Posterior cingulate gyrus (tissue), 11 donors: ENCODE data around the gene CECR2.
A peak's percentile ranks its signal among the peaks of the same experiment; 100 is the strongest.

ENCODE experiments used
- DNase-seq, 10 donors: peaks; one replicate each; pipeline versions ENCODE4 v3.0.0 to v3.0.0-alpha.2; 2020 to 2021; ENCODE audit warnings: mixed read lengths in 3 of 10
- intact Hi-C: fragments of 100-400 bp; cut with DNase I; formaldehyde crosslinking; loops from one replicate; pipeline ENCODE4 v1.15.1; 2023

Gene CECR2

GRCh38 chr22:17369439-17370025, at the start of gene CECR2:
CECR2 (plus strand) TSS chr22:17369460; CDS start chr22:17369784, 324 bp downstream.
- intact Hi-C loops: loop anchor here (5.0 to 10.0 kb wide), 2 partner anchors 68 to 205 kb away; no protein-coding TSS in a partner anchor
- peak in 7 of 10 donors; percentile 11 to 86 (median 33) for DNase-seq

DNA sequence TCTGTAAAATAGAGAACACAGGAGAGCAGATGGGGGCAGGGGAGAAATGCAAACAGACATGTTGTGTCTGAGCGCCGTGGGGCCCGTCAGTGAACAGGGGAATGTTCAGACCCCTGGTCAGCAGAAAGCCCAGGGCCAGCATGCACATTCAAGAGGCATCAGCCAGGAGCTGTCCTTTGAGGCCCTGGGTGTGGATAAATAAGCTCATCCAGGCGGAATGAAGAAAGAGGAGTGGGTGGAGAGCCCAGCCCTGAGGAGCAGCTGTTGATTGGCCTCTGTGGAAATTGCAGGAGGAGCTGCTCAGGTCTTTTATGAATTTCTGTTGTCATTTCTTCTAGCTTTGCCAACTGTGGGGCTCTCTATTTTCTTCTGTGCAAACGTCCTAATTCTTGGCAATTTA, 49.7 kb upstream of the CECR2 start:
- intact Hi-C loops: no loop called here
- DNase-seq: peak in 1 of 10 donors; percentile 20

- intact Hi-C loops: no loop called here
- DNase-seq: no peak
Measured at GRCh38 chr22:17322511-17322910, 46.7 kb upstream of the CECR2 start.

DNA sequence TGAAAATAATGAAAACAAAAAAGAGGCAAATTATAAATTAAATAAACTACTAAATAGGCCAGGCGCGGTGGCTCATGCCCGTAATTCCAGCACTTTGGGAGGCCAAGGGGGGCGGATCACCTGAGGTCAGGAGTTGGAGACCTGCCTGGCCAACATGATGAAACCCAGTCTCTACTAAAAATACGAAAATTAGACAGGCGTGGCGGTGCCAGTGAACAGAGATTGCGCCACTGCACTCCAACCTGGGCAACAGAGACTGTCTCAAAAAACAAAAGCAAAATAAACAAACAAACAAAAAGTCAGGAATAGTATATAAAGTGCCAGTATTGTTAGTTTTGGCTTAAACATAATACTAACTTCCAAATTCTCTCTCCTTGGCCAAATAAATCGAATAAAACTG, 37.6 kb upstream of the CECR2 start:
- intact Hi-C loops: no loop called here
- DNase-seq: no peak

DNA sequence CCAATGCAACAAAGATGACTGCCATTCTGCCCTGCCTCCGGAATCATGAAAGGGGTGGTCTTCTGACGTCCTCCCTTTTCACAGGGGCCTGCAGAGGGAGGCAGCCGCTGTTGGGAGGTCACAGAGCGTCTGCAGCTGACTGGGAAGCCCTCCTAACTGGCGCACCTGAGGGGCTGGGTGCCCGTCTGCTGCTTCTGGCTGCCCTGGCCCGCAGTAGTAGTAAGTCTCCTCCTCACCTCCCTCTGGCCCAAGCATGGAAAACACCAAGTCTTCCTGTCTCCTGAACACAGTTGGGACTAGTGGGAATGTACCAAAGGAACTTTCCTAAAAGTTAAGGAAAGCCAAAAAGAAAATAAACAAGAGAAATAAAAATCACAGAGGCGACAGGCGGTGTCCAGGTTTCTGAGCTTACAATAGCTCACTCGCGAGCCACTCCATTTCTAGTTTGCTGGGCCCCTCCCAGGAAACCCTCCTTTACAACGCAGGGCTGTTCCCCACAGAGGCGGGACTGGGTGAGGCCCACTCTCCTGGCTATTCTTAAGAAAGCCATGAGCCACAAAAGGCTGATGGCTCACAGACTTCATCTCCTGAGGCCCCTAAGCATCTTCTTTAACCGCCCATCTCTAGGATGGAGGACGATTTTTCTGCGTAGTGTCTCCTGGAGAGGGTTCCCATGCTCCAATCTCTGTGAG, 37.0 kb upstream of the CECR2 start:
- intact Hi-C loops: no loop called here
- DNase-seq: no peak

DNA sequence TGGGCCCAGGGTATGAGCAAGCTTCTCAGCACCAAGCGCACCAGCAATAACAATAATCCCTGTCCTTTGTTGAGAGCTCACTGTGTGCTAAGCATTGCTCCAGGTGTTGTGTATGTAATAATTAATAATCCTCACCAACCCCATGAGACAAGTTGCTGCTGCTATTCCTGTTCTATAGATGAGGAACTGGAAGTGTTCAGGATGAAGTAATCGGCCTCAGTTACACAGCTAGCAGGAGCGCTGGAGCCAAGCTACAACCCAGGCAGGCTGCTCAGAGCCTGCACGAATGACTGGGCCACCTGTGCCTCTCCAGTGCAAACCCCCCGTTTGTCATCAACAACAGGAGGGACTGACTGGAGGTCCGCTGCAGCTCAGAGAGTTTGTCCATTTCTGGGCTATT, 35.2 kb upstream of the CECR2 start:
- intact Hi-C loops: no loop called here

DNA sequence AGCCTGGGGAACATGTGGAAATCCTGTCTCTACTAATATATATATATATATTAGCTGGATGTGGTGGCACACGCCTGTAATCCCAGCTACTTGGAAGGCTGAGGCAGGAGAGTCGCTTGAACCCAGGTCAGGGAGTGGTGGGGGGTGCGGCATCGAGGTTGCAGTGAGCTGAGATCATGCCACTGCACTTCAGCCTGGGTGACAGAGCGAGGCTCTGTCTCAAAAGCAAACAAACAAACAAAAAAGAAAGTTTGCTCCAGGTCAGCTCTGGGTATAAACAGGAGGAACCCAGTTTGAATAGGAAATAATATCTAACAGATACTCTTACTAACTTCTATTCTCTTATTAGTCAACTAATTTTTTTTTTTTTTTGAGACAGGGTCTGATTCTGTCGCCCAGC, 34.3 kb upstream of the CECR2 start:
- no peak for DNase-seq
- intact Hi-C loops: no loop called here

More for the DNA sequence above, 35.2 kb upstream of the CECR2 start:
- no peak for DNase-seq

DNA sequence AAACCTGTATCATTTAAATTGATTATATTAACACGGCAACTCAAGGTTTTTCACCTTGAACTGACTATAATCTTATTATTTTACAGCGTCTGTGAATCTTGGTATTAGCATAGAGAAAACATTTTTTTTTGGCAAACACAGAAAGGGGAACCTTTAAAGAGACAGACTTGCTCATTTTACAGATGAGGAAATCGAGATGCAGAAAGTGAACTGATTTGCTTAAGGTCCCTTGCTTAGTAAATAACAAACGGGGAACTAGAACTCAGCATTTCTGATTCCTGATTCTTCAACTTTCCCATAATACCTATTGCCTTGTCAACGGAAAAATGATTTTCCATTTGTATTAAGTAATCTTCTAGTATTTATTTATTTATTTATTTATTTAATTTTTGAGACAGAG, 33.2 kb upstream of the CECR2 start:
- DNase-seq: no peak
- intact Hi-C loops: no loop called here

- DNase-seq: no peak
- intact Hi-C loops: no loop called here
Measured at GRCh38 chr22:17337639-17338038, 31.6 kb upstream of the CECR2 start.

DNA sequence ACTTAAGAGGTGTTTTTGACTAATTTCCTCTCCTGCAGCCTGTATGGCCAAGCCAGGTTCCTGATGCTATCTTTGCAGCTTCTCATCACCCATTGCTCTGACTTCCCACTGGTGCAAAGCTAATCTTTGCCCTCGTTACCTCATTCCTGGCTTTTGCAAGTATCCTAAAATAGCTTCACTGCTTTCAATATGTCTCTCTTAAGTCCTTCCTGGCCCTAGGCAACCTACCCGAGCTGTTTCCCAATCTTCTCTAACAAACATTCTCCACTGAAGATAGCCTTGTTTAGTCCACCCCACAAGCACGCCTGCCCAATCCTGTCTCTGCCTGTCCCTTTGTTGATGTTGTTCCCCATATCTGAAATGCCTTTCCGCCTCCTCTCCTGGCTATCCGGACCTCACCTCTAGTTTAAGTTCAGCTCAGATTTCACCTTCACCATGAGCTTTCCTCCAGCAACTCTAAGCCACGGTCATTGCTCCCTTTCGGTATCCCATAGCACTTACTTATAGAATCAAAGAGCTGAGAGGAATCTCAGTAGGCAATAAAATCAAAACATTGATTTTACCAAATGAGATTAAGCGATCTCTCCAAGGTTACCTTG, 30.1 kb upstream of the CECR2 start:
- no peak for DNase-seq
- intact Hi-C loops: no loop called here

DNA sequence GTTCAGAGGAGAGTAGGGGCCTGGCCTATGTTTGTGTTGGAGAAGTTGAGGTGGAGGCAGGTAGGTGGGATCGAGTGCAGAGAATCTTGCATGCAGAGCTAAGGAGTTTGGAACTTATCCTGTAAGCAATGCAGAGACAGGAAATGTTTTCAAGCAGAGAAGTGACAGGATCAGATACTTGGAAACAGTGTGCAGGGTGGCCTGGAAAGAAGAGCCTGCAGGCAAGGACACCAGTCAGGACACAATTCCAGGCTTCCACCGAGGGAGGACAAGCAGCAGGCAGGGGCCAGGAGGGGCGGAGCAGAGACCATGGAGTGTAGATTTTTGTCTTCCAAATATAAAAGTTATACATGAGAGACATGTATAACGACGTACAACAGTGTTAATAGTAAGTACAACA, 26.9 kb upstream of the CECR2 start:
- no peak for DNase-seq

DNA sequence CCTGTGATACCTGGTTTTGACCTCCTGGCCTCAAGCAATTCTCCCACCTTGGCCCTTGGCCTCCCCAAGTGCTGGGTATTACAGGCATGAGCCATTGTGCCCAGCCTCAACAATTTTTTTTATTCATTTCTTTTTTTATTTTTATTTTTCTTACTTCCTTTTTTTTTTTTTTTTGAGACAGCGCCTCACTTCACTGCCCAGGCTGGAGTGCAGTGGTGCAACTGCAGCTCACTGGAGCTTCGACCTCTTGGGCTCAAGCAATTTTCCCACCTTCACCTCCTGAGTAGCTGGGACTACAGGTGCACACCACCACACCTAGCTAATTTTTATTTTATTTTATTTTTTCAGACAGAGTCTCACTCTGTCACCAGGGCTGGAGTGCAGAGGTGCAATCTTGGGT, 25.5 kb upstream of the CECR2 start:
- intact Hi-C loops: no loop called here
- DNase-seq: no peak

More for the DNA sequence above, 26.9 kb upstream of the CECR2 start:
- intact Hi-C loops: no loop called here

DNA sequence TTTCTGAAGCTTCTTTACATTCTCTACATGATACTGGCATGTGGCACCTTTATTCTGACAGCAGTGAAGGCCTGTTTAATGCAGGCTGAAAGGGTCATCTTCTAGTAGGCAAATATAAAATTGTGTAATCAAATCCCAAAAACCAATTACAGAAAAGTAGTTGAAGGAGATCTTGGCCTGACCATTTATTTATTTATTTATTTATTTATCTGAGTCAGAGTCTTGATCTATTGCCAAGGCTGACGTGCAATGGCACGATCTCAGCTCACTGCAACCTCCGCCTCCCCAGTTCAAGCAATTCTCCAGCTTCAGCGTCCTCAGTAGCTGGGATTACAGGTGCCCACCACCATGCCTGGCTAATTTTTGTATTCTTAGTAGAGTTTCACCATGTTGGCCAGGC, 22.7 kb upstream of the CECR2 start:
- intact Hi-C loops: no loop called here
- DNase-seq: peak in 1 of 10 donors; percentile 6

DNA sequence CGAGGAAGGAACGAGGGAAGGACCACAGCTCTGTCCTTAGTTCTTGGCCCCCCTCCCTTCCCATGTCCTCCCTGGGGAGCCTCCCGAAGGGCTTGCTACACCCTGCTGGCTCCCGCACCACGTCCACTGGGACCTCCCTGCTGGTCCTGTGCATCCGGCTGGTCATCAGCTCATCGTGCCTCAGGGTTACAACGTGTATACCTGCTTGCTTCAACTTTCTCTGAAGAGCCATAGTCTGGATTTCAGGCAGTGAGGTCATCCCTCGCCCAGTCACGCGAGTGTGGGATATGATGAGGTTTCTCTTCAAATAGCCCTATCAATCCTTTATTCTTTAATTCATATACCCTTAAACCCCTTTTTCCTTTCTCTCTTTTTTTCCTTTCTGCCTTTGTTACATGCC, 21.5 kb upstream of the CECR2 start:
- DNase-seq: peak in 1 of 10 donors; percentile 34
- intact Hi-C loops: no loop called here

GRCh38 chr22:17348464-17349103, 20.7 kb upstream of the CECR2 start:
- intact Hi-C loops: no loop called here
- DNase-seq: peak in 1 of 10 donors; percentile 2

GRCh38 chr22:17349172-17349571, 20.1 kb upstream of the CECR2 start:
- intact Hi-C loops: no loop called here
- DNase-seq: peak in 1 of 10 donors; percentile 9

- no peak for DNase-seq
- intact Hi-C loops: no loop called here
Measured at GRCh38 chr22:17350292-17350691, 19.0 kb upstream of the CECR2 start.

- peak in 1 of 10 donors; percentile 5 for DNase-seq
- intact Hi-C loops: no loop called here
Measured at GRCh38 chr22:17352798-17353197, 16.5 kb upstream of the CECR2 start.

DNA sequence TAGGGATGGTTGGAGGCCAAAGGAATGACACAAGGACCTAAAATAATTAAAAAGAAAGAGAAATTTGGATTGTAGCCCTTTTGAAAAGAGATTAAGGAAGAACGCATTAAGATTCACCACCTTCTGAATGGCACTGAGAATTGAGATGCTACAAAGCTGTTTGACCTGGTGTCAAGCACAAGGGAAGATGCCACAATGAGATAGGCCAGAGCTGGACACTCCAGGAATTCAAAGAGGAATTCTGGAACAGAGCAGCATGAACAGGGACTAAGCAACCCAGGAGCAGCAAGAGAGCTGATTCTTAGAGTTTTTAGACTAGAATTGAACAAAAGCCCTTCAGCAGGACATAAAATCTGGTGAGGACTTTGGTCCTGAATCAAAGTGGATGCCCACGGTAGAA, 11.6 kb upstream of the CECR2 start:
- DNase-seq: no peak
- intact Hi-C loops: no loop called here

DNA sequence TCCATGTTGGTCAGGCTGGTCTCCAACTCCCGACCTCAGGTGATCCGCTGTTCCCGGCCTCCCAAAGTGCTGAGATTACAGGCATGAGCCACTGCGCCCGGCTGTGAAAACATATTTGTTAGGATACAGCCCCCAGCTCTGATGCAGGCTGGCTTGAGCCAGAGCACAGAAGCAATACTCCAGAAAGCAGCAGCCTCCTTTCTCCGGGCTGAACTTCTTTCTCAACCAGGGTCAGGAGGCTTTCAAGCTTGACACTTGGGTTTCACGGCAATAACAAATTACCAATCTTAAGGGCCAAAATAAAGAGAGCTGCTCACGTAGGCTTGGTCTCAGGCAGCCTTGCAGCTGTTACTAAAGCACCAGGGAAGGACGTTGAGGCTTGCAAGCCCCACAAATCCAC, 10.8 kb upstream of the CECR2 start:
- intact Hi-C loops: no loop called here
- DNase-seq: no peak

DNA sequence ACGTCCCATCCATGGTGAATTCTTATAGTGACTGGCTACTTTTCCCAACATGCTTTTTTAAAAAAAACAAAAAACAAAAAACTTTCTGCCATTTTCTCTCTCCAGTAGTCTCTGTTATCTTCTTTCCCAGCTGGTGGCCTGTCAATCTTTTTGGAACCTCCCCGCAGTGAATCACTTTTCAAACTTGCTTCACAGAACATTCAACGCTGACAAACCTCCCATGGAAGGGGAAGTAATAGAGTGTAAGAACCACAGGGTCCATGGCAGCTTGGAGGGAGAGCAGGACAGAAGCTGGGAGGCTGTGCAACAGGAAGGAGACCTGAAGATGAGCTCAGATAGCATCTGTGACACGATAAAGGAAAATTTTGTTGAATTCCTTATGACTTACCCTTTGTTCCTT, 9.8 kb upstream of the CECR2 start:
- intact Hi-C loops: no loop called here
- DNase-seq: no peak
